WTC11 (cell line): ENCODE data around the gene ARL4D. TPM values are rescaled to one million over a fixed set of nuclear protein-coding genes. Genes with fewer than 3 reads are reported as not detected.

Experiments used
- ATAC-seq: fragments of 200-7000 bp; cut with Tn5 transposase; 2 replicates; pipeline ENCODE4 v1.10.0; 2021; ENCODE audit warnings: mild to moderate bottlenecking, moderate library complexity
- CTCF ChIA-PET: fragments of 300-600 bp; sonication (Branson Sonifier 250); formaldehyde crosslinking; loops from one replicate; lab custom pipeline; 2021; ENCODE audit warnings: antibody characterized with exemption; lab: Charles Lee
- POLR2A ChIA-PET: fragments of 350-600 bp; sonication (Branson Sonifier 250); formaldehyde crosslinking; loops from one replicate; lab custom pipeline; 2021; ENCODE audit warnings: antibody characterized with exemption; lab: Charles Lee
- DNase-seq: peaks from one replicate; pipeline ENCODE4 v3.0.0; 2021; ENCODE audit warnings: low spot score
- H3K27ac Mint-ChIP-seq: 2 replicates; pipeline ENCODE4 v1.8.0; 2021; ENCODE audit warnings: mixed read lengths
- H3K27me3 Mint-ChIP-seq: 2 replicates; pipeline ENCODE4 v1.8.0; 2021; ENCODE audit warnings: low read depth, mild to moderate bottlenecking, moderate library complexity, mixed read lengths
- H3K36me3 Mint-ChIP-seq: 2 replicates; pipeline ENCODE4 v1.8.0; 2021; ENCODE audit warnings: mixed read lengths
- H3K4me1 Mint-ChIP-seq: 2 replicates; pipeline ENCODE4 v1.8.0; 2022; ENCODE audit warnings: mixed read lengths
- H3K4me3 Mint-ChIP-seq: 2 replicates; pipeline ENCODE4 v1.8.0; 2021; ENCODE audit warnings: mild to moderate bottlenecking, moderate library complexity, mixed read lengths
- H3K9me3 Mint-ChIP-seq: 2 replicates; pipeline ENCODE4 v1.8.0; 2021; ENCODE audit warnings: mixed read lengths
- NFE2L1 ChIP-seq: sonication (generic); formaldehyde crosslinking; IDR thresholded peaks from 2 replicates; pipeline ENCODE4 v1.8.1; 2023; ENCODE audit warnings: missing genetic modification reagents
- NR1H2 ChIP-seq: sonication (generic); formaldehyde crosslinking; IDR thresholded peaks from 2 replicates; pipeline ENCODE4 v1.9.0; 2021; ENCODE audit warnings: mild to moderate bottlenecking, moderate library complexity, missing genetic modification reagents
- NR2C2 ChIP-seq: sonication (generic); formaldehyde crosslinking; IDR thresholded peaks from 2 replicates; pipeline ENCODE4 v1.8.0; 2022; ENCODE audit warnings: mild to moderate bottlenecking, missing genetic modification reagents
- SP1 ChIP-seq: sonication (generic); formaldehyde crosslinking; conservative IDR thresholded peaks from 2 replicates; pipeline ENCODE4 v1.8.1; 2022; ENCODE audit warnings: missing genetic modification reagents
- TCF7 ChIP-seq: sonication (generic); formaldehyde crosslinking; IDR thresholded peaks from 2 replicates; pipeline ENCODE4 v1.8.0; 2022; ENCODE audit warnings: mild to moderate bottlenecking, low read depth, missing genetic modification reagents, moderate library complexity
- TEAD1 ChIP-seq: sonication (generic); formaldehyde crosslinking; IDR thresholded peaks from 2 replicates; pipeline ENCODE4 v1.8.0; 2022; ENCODE audit warnings: mild to moderate bottlenecking, missing genetic modification reagents
- ZNF138 ChIP-seq: sonication (generic); formaldehyde crosslinking; conservative IDR thresholded peaks from 2 replicates; pipeline ENCODE4 v1.8.1; 2022; ENCODE audit warnings: mild to moderate bottlenecking, moderate library complexity, missing genetic modification reagents
- ZNF263 ChIP-seq: sonication (generic); formaldehyde crosslinking; IDR thresholded peaks from 2 replicates; pipeline ENCODE4 v1.8.1; 2022; ENCODE audit warnings: low read depth, mild to moderate bottlenecking, moderate library complexity, missing genetic modification reagents
- total RNA-seq: library from RNA; stranded (reverse); gene quantifications from 3 replicates; pipeline ENCODE4 v1.2.3, GENCODE V29; 2021
- TF ChIP-seq, protein P1 (sequence below): sonication (generic); formaldehyde crosslinking; conservative IDR thresholded peaks from 2 replicates; pipeline ENCODE4 v1.8.1; 2022; ENCODE audit warnings: mild to moderate bottlenecking, missing genetic modification reagents
- TF ChIP-seq, protein P2 (sequence below): sonication (generic); formaldehyde crosslinking; IDR thresholded peaks from 2 replicates; pipeline ENCODE4 v1.8.1; 2023; ENCODE audit warnings: mild to moderate bottlenecking, missing genetic modification reagents, borderline replicate concordance
- TF ChIP-seq, protein P3 (sequence below): sonication (generic); formaldehyde crosslinking; IDR thresholded peaks from 2 replicates; pipeline ENCODE4 v1.8.1; 2022; ENCODE audit warnings: missing genetic modification reagents, borderline replicate concordance
- TF ChIP-seq, protein P4 (sequence below): fragments of 250-450 bp; sonication (Bioruptor Pico); IDR thresholded peaks from 2 replicates; pipeline ENCODE4 v2.1.2; 2022; ENCODE audit warnings: mild to moderate bottlenecking, moderate library complexity
- TF ChIP-seq, protein P5 (sequence below): sonication (generic); formaldehyde crosslinking; IDR thresholded peaks from 2 replicates; pipeline ENCODE4 v1.8.1; 2022; ENCODE audit warnings: mild to moderate bottlenecking, moderate library complexity, missing genetic modification reagents
- TF ChIP-seq, protein P6 (sequence below): sonication (generic); formaldehyde crosslinking; IDR thresholded peaks from 2 replicates; pipeline ENCODE4 v1.8.0; 2022; ENCODE audit warnings: mild to moderate bottlenecking, missing genetic modification reagents
- TF ChIP-seq, protein P7 (sequence below): sonication (generic); formaldehyde crosslinking; conservative IDR thresholded peaks from 2 replicates; pipeline ENCODE4 v1.8.1; 2023; ENCODE audit warnings: mild to moderate bottlenecking, low read depth, missing genetic modification reagents, moderate library complexity
- TF ChIP-seq, protein P8 (sequence below): sonication (generic); formaldehyde crosslinking; IDR thresholded peaks from 2 replicates; pipeline ENCODE4 v1.8.1; 2023; ENCODE audit warnings: mild to moderate bottlenecking, missing genetic modification reagents

Gene ARL4D
- total RNA-seq, 1 experiment from 2014 or later: 11.9 TPM

DNA sequence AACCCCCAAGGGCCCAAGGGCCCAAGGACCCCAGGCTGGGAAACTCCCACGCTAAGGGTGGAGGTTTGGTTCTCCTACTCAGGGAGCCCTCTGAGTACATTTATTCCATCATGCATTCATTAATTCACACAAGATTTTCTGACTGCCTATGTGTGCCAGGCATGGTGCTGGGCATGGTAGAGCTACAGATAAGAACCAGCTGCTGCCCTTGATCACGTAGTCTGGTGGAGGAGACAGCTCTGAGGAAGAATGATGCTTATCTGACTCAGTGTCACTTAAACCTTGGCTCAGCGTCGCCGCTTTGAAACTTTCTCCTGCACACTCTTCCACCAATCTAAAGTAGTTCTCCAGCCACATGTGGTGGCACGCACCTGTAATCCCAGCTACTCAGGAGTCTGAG, 3.6 kb upstream of the ARL4D start:
- ChIA-PET CTCF (interaction anchor here (0.9 to 7.0 kb wide), 7 partner anchors 10 to 87 kb away, joined by 3 to 178 read pairs (median 20); partner anchors contain the start of gene DHX8), POLR2A (interaction anchor here (1.4 to 3.3 kb wide), 2 partner anchors 27 to 89 kb away, joined by 4 to 17 read pairs; partner anchors contain the start of gene DHX8)
- no peak overlapping the region for H3K27ac Mint-ChIP-seq
- DNase-seq: no peak
- peaks cover 8% of the 10 kb centered on the region for H3K4me1 Mint-ChIP-seq
- no peak overlapping the region for H3K4me3 Mint-ChIP-seq
- H3K36me3 Mint-ChIP-seq: no peaks in the 10 kb centered on the region; the same call in 1 of the 2 replicates
- H3K27me3 Mint-ChIP-seq: no peaks in the 10 kb centered on the region
- H3K9me3 Mint-ChIP-seq: no peaks in the 10 kb centered on the region
- TF ChIP-seq NR1H2 (no peak), ZNF138 (CRISPR knock-in tag) (no peak)
- TF ChIP-seq, protein P1, sequence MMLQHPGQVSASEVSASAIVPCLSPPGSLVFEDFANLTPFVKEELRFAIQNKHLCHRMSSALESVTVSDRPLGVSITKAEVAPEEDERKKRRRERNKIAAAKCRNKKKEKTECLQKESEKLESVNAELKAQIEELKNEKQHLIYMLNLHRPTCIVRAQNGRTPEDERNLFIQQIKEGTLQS (CRISPR knock-in tag): no peak
- TF ChIP-seq, protein P2, sequence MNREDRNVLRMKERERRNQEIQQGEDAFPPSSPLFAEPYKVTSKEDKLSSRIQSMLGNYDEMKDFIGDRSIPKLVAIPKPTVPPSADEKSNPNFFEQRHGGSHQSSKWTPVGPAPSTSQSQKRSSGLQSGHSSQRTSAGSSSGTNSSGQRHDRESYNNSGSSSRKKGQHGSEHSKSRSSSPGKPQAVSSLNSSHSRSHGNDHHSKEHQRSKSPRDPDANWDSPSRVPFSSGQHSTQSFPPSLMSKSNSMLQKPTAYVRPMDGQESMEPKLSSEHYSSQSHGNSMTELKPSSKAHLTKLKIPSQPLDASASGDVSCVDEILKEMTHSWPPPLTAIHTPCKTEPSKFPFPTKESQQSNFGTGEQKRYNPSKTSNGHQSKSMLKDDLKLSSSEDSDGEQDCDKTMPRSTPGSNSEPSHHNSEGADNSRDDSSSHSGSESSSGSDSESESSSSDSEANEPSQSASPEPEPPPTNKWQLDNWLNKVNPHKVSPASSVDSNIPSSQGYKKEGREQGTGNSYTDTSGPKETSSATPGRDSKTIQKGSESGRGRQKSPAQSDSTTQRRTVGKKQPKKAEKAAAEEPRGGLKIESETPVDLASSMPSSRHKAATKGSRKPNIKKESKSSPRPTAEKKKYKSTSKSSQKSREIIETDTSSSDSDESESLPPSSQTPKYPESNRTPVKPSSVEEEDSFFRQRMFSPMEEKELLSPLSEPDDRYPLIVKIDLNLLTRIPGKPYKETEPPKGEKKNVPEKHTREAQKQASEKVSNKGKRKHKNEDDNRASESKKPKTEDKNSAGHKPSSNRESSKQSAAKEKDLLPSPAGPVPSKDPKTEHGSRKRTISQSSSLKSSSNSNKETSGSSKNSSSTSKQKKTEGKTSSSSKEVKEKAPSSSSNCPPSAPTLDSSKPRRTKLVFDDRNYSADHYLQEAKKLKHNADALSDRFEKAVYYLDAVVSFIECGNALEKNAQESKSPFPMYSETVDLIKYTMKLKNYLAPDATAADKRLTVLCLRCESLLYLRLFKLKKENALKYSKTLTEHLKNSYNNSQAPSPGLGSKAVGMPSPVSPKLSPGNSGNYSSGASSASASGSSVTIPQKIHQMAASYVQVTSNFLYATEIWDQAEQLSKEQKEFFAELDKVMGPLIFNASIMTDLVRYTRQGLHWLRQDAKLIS (CRISPR knock-in tag): no peak
- TF ChIP-seq, all 79 proteins: peak for 0
- ATAC-seq: no peak

DNA sequence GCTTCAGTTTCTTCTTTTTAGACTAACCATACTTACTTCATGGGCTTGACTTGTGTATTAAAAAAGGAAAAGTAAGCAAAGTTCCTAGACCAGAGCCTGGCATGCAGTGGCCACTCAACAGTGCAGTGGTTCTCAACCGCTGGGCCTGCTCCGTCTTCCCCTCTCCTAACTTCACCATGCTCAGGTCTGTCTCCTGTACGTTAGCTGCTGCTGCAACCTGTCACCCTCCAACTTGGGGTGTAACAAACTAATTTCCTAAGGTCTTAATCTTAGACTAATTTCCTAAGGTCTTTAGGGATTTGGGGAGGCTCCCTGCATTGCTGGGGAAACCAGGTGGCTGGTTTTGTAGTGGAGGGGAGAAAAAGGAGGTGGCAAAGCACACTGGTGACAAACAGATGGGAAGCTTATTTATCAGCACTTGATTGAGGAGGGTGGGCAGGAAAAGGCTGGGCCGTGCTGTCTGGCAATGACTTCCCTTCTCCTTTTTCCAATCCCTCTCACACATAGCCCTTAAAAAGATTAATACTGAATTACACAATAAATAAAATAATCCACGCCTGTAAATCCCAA, 2.2 kb upstream of the ARL4D start:
- ChIA-PET CTCF (interaction anchor here (1.2 to 7.0 kb wide), 3 partner anchors 9 to 636 kb away, joined by 3 to 178 read pairs (median 15); partner anchors contain the start of genes DHX8 and RAMP2), POLR2A (interaction anchor here (1.4 to 3.1 kb wide), 2 partner anchors 29 to 87 kb away, joined by 4 to 17 read pairs; partner anchors contain the start of gene DHX8)
- TF ChIP-seq SP1 (CRISPR knock-in tag): no peak
- TF ChIP-seq, protein P3, sequence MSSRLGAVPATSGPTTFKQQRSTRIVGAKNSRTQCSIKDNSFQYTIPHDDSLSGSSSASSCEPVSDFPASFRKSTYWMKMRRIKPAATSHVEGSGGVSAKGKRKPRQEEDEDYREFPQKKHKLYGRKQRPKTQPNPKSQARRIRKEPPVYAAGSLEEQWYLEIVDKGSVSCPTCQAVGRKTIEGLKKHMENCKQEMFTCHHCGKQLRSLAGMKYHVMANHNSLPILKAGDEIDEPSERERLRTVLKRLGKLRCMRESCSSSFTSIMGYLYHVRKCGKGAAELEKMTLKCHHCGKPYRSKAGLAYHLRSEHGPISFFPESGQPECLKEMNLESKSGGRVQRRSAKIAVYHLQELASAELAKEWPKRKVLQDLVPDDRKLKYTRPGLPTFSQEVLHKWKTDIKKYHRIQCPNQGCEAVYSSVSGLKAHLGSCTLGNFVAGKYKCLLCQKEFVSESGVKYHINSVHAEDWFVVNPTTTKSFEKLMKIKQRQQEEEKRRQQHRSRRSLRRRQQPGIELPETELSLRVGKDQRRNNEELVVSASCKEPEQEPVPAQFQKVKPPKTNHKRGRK (CRISPR knock-in tag): no peak
- TF ChIP-seq, protein P4, sequence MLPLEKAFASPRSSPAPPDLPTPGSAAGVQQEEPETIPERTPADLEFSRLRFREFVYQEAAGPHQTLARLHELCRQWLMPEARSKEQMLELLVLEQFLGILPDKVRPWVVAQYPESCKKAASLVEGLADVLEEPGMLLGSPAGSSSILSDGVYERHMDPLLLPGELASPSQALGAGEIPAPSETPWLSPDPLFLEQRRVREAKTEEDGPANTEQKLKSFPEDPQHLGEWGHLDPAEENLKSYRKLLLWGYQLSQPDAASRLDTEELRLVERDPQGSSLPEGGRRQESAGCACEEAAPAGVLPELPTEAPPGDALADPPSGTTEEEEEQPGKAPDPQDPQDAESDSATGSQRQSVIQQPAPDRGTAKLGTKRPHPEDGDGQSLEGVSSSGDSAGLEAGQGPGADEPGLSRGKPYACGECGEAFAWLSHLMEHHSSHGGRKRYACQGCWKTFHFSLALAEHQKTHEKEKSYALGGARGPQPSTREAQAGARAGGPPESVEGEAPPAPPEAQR (CRISPR knock-in tag): no peak
- TF ChIP-seq, protein P5, sequence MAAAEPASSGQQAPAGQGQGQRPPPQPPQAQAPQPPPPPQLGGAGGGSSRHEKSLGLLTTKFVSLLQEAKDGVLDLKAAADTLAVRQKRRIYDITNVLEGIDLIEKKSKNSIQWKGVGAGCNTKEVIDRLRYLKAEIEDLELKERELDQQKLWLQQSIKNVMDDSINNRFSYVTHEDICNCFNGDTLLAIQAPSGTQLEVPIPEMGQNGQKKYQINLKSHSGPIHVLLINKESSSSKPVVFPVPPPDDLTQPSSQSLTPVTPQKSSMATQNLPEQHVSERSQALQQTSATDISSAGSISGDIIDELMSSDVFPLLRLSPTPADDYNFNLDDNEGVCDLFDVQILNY (CRISPR knock-in tag): no peak
- TF ChIP-seq TCF7 (CRISPR knock-in tag): no peak
- TF ChIP-seq, protein P6, sequence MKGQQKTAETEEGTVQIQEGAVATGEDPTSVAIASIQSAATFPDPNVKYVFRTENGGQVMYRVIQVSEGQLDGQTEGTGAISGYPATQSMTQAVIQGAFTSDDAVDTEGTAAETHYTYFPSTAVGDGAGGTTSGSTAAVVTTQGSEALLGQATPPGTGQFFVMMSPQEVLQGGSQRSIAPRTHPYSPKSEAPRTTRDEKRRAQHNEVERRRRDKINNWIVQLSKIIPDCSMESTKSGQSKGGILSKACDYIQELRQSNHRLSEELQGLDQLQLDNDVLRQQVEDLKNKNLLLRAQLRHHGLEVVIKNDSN (CRISPR knock-in tag): no peak
- no peak for TF ChIP-seq ZNF263 (CRISPR knock-in tag)
- no peak for TF ChIP-seq NR2C2 (CRISPR knock-in tag)
- TF ChIP-seq TEAD1 (CRISPR knock-in tag): no peak
- TF ChIP-seq NFE2L1 (CRISPR knock-in tag): no peak
- TF ChIP-seq, protein P7, sequence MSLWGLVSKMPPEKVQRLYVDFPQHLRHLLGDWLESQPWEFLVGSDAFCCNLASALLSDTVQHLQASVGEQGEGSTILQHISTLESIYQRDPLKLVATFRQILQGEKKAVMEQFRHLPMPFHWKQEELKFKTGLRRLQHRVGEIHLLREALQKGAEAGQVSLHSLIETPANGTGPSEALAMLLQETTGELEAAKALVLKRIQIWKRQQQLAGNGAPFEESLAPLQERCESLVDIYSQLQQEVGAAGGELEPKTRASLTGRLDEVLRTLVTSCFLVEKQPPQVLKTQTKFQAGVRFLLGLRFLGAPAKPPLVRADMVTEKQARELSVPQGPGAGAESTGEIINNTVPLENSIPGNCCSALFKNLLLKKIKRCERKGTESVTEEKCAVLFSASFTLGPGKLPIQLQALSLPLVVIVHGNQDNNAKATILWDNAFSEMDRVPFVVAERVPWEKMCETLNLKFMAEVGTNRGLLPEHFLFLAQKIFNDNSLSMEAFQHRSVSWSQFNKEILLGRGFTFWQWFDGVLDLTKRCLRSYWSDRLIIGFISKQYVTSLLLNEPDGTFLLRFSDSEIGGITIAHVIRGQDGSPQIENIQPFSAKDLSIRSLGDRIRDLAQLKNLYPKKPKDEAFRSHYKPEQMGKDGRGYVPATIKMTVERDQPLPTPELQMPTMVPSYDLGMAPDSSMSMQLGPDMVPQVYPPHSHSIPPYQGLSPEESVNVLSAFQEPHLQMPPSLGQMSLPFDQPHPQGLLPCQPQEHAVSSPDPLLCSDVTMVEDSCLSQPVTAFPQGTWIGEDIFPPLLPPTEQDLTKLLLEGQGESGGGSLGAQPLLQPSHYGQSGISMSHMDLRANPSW: no peak
- TF ChIP-seq, protein P8, sequence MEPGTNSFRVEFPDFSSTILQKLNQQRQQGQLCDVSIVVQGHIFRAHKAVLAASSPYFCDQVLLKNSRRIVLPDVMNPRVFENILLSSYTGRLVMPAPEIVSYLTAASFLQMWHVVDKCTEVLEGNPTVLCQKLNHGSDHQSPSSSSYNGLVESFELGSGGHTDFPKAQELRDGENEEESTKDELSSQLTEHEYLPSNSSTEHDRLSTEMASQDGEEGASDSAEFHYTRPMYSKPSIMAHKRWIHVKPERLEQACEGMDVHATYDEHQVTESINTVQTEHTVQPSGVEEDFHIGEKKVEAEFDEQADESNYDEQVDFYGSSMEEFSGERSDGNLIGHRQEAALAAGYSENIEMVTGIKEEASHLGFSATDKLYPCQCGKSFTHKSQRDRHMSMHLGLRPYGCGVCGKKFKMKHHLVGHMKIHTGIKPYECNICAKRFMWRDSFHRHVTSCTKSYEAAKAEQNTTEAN: no peak
- Mint-ChIP-seq H3K27me3 (no peaks in the 10 kb centered on the region), H3K4me1 (peaks cover 14% of the 10 kb centered on the region), H3K36me3 (no peaks in the 10 kb centered on the region; the same call in 1 of the 2 replicates), H3K27ac (no peak overlapping the region), H3K4me3 (no peak overlapping the region), H3K9me3 (no peaks in the 10 kb centered on the region)
- ATAC-seq (no peak), DNase-seq (no peak)
